GM19099 (cell line): ENCODE measurements around the gene KCNJ9.

Experiments
- POLR2A ChIP-seq: IDR thresholded peaks from 3 replicates; pipeline ENCODE4 v1.6.1; 2011; ENCODE audit warnings: low read depth; ENCODE audit not compliant: insufficient read length; ENCODE audit errors: extremely low read depth

The KCNJ9 gene

DNA sequence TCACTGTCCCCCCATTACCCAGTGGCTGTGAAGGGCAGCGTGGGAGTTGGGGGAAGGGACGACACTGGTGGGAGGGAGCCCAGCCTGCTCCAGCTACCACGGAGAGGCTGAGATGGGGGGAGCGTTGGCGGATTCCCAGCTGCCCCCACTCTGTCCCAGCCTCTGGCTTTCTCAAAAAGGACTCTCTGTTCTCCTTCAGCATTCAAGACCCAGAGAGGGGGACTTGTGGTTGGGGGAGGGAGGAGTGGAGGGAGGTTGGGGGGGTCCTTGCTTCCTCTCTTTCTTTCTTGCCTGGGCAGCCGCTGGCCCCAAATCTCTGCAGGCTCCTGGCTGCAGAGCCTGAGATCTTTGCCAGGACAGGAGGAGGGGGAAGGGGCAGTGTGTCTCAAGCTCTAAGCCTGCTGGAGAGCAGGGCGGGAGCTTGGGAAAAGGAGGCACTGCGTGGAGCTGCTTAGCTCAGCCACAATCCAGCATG is 36.4 kb downstream of the KCNJ9 start:
- no peak for TF ChIP-seq POLR2A

GRCh38 chr1:160118928-160119327 is 37.6 kb downstream of the KCNJ9 start:
- TF ChIP-seq POLR2A: no peak

DNA sequence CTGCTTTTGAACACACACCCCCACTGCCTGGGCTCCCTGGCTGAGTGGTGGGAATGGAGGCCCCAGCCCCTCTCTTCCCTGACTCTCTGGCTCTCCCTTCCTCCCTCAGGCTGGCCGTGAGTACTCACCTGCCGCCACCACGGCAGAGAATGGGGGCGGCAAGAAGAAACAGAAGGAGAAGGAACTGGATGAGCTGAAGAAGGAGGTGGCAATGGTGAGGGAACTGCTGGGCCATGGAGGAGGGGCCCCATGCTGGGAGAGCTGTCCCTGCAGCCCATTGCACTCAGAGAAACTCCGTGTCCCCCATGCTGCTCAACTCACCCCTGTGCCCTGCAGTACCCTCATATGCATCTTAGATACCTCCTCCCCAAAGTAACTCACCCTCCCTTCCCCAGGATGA is 39.5 kb downstream of the KCNJ9 start:
- no peak for TF ChIP-seq POLR2A

DNA sequence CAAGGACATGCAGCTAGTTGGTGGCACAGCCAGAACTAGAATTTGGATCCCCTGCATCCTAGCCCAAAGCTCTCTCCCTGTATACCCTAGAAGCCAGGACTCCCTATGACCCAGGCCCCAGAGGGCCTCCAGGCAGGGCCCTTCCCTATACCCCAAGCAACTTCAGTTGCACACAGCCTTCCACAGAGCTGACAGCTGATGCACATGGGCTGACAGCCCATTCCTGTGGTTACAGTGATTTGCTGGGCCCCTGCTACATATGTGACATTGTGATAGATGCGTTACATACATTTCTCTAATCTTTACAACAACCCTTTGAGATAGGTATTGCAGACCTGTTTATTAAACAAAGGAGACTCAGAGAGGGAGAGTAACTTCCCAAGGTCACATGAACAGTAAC is 40.0 kb downstream of the KCNJ9 start:
- no peak for TF ChIP-seq POLR2A

GRCh38 chr1:160122978-160123495 is 41.7 kb downstream of the KCNJ9 start:
- TF ChIP-seq POLR2A: no peak

GRCh38 chr1:160123726-160124125 is 42.4 kb downstream of the KCNJ9 start:
- no peak for TF ChIP-seq POLR2A

- TF ChIP-seq POLR2A: no peak
These were observed 43.6 kb downstream of the KCNJ9 start for GRCh38 chr1:160124705-160125478.

DNA sequence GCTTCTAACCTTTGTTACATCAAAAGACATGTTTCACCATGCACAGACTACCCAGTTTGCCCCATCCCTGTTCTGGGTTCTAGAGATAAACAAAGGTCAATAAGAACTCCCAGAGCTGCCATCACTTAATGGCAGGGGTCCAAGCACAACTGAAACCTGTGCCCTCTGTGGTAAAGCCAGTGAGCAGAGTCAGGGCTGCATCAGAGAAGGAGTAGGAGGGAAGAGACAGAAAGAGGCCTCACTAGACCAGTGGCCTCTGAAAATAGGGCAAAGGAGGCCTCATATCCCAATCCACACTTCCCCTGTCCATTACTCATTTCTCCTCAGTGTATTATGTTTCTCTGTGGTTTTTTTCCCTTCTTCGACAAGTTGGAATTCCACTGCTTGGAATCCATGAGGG is 44.4 kb downstream of the KCNJ9 start:
- no peak for TF ChIP-seq POLR2A

DNA sequence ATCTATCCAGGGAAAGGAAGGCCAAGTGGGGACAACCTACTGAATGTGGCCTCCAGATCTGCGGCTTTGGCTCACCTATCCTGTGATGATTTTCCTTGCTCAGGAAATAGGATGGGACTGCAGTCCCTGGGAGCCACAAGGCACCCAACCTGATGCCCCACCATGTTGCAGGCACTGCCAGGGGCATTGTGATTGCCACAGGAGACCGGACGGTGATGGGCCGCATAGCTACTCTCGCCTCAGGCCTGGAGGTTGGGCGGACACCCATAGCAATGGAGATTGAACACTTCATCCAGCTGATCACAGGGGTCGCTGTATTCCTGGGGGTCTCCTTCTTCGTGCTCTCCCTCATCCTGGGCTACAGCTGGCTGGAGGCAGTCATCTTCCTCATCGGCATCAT is 46.0 kb downstream of the KCNJ9 start:
- no peak for TF ChIP-seq POLR2A

DNA sequence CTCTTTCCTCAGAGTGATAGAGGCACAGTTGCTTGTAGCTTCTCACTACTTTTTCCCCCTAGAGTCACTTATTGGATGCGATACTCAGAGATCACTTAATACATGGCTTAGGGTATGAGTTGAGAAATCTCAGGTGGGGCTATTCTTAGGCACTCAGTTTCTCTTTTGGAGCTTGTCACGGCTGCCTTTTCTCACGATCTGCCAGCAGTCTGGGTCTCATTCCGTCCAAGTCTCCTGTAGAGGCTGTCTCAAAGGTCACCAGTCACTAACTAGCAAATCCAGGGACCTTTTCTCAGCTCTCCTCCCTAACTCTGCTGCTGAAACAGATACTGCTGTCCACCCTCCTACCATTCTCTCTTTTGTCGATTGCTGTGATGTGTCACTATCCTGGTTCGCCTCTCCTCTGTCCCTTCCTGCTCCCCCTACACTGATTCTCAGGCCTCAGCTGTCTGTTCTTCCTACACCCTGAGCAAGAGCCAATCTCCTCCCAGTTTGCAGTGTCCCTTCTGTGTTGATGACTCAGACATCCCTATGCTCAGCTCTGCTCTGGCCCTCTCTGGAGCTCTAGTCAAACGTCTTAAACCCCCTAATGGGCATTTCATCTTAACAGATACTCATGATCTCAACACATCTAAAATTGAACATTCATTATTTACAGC is 46.7 kb downstream of the KCNJ9 start:
- TF ChIP-seq POLR2A: no peak

- TF ChIP-seq POLR2A: no peak
These were observed 47.3 kb downstream of the KCNJ9 start for GRCh38 chr1:160128636-160129035.

DNA sequence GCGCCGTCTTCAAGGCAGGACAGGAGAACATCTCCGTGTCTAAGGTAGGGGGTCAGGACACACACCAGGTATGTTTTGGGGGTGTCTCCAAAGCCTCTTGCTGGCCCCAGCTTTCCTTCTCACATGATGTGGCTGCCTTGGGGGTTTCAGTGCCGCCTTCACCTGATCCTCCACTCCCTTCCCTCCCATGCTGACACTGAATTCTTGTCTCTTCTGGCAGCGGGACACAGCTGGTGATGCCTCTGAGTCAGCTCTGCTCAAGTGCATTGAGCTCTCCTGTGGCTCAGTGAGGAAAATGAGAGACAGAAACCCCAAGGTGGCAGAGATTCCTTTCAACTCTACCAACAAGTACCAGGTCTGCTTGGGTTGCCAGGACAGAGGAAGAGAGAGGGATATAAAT is 47.7 kb downstream of the KCNJ9 start:
- TF ChIP-seq POLR2A: no peak

DNA sequence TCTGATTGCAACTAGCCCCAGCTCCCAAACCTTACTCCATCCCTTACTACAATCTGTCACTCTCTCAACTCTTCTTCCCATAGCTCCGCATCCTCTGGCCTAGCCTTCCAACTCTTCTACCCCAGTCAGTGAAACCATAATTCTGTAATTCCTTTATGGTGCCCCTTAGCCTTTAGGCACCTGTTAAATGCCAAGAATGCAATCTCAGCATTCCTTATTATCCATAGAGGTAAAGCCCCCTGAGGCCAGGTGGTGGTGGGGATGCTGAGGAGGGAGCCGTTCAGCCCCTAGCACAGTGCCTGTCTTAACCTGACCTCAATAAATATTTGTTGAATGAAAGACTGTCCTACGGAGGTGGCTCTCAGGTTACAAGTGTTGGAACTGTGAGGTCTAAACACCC is 48.2 kb downstream of the KCNJ9 start:
- no peak for TF ChIP-seq POLR2A

DNA sequence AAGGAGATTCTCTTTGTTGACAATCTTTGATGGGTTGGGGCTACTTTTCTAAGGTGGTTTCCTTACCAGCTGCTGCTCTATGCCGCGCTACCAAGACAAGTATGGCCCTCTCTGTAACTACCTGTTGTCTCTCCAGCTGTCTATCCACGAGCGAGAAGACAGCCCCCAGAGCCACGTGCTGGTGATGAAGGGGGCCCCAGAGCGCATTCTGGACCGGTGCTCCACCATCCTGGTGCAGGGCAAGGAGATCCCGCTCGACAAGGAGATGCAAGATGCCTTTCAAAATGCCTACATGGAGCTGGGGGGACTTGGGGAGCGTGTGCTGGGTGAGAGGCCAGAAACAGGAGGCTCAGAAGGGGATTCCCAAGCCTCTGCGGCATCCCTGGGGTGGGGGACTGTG is 48.6 kb downstream of the KCNJ9 start:
- no peak for TF ChIP-seq POLR2A

GRCh38 chr1:160130486-160130885 is 49.1 kb downstream of the KCNJ9 start:
- no peak for TF ChIP-seq POLR2A

DNA sequence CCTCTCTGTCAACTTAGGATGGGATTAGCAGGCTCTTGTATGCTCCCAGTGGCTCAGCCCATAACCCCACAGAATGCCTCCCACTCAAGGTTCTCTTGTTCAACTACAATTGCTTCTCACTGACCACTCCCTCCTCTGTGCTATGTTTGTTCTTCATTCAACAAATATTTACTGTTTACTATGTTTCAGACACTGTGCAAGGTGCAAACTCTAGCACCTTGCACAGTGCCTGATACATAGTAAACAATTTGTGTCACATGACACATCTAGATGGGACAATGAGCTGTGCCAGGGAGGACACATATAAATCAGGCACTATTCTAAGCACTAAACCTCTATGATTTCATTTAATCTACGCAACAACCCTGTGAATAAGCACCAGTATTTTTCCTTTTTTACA is 49.6 kb downstream of the KCNJ9 start:
- no peak for TF ChIP-seq POLR2A
